ENCODE results near the gene MYO3B.

DNA sequence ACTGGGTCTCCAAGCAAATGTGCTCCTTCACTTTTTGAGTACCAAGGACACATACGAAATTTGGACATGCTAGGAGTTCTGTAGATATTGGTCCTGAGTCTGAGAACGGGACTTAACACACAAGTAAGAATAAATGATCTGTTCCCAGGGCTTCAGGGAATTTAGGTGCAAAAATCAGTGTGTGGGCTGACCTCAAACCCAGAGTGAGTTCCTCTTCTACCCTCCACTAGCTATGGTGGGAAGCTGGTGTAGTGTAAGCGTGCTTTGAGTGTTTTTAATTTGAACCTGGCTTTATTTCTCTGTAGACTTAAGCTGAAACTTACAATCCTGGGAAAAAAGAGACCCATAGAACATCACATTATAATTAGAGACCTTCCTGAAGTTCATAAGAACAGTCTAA, 50.5 kb downstream of the MYO3B start:
- TF ChIP-seq, protein P1, sequence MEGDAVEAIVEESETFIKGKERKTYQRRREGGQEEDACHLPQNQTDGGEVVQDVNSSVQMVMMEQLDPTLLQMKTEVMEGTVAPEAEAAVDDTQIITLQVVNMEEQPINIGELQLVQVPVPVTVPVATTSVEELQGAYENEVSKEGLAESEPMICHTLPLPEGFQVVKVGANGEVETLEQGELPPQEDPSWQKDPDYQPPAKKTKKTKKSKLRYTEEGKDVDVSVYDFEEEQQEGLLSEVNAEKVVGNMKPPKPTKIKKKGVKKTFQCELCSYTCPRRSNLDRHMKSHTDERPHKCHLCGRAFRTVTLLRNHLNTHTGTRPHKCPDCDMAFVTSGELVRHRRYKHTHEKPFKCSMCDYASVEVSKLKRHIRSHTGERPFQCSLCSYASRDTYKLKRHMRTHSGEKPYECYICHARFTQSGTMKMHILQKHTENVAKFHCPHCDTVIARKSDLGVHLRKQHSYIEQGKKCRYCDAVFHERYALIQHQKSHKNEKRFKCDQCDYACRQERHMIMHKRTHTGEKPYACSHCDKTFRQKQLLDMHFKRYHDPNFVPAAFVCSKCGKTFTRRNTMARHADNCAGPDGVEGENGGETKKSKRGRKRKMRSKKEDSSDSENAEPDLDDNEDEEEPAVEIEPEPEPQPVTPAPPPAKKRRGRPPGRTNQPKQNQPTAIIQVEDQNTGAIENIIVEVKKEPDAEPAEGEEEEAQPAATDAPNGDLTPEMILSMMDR (IDR thresholded peaks at IDR 0.05), result no peak
- TF ChIP-seq POLR2A (IDR thresholded peaks at IDR 0.05) (no peak), EP300 (IDR thresholded peaks at IDR 0.05) (no peak)
